HG02798 (cell line): ENCODE results near the gene RXRB.

Source experiments
- ATAC-seq: cut with Tn5 transposase; IDR thresholded peaks from one replicate; pipeline ENCODE4 v1.9.1; 2021; ENCODE audit warnings: mild to moderate bottlenecking; ENCODE audit not compliant: unreplicated experiment, poor library complexity

The RXRB gene

GRCh38 chr6:33212857-33213165, 12.3 kb upstream of the RXRB start:
- ATAC-seq: no peak

- no peak for ATAC-seq
These were observed 11.4 kb upstream of the RXRB start for GRCh38 chr6:33211666-33212422.

GRCh38 chr6:33211136-33211535, 10.7 kb upstream of the RXRB start:
- ATAC-seq: no peak

GRCh38 chr6:33209856-33210255, 9.4 kb upstream of the RXRB start:
- ATAC-seq: no peak

- ATAC-seq: peak; percentile 57
These were observed 7.9 kb upstream of the RXRB start, which contains the start of gene RING1 for GRCh38 chr6:33208091-33208967. TSS of gene RING1 (plus strand) at chr6:33208500. CDS start at chr6:33208823, 323 bp downstream.

- no peak for ATAC-seq
These were observed 7.2 kb upstream of the RXRB start for GRCh38 chr6:33207552-33208090.

GRCh38 chr6:33206864-33207551, 6.5 kb upstream of the RXRB start:
- no peak for ATAC-seq

- ATAC-seq: no peak
These were observed 5.8 kb upstream of the RXRB start for GRCh38 chr6:33206027-33206863.

GRCh38 chr6:33205191-33206026, 4.9 kb upstream of the RXRB start:
- ATAC-seq: no peak

- peak; percentile 57 for ATAC-seq
These were observed 4.1 kb upstream of the RXRB start, which contains the start of gene HSD17B8 for GRCh38 chr6:33204415-33205190. TSS of gene HSD17B8 (plus strand) at chr6:33204655. CDS start at chr6:33204669, 14 bp downstream.

- no peak for ATAC-seq
These were observed 3.6 kb upstream of the RXRB start for GRCh38 chr6:33204165-33204414.

GRCh38 chr6:33203443-33204164, 3.1 kb upstream of the RXRB start:
- no peak for ATAC-seq

GRCh38 chr6:33202799-33203198, 2.3 kb upstream of the RXRB start:
- no peak for ATAC-seq

GRCh38 chr6:33201935-33202334, 1.5 kb upstream of the RXRB start:
- ATAC-seq: no peak

GRCh38 chr6:33201147-33201545, 681 bp upstream of the RXRB start:
- no peak for ATAC-seq

- ATAC-seq: peak; percentile 23
These were observed 712 bp downstream of the RXRB start for GRCh38 chr6:33199687-33200218.

GRCh38 chr6:33198853-33199436, 1.5 kb downstream of the RXRB start:
- no peak for ATAC-seq
